Right lobe of liver (tissue), 6 donors: Measurements from ENCODE around the gene DIS3L2. TPM values are rescaled to one million over a fixed set of nuclear protein-coding genes. Genes with fewer than 3 reads are reported as not detected.

Experiments used
- ATAC-seq, 4 donors: fragments of 200-7000 bp; cut with Tn5 transposase; one replicate each; pipeline ENCODE4 v1.9.1; 2020; ENCODE audit warnings: mild to moderate bottlenecking in 4 of 4, moderate library complexity in 4 of 4
- DNase-seq, 3 donors: peaks; one replicate each; pipeline ENCODE4 v3.0.0-alpha.2; 2020
- H3K27ac ChIP-seq, 3 donors: fragments of 200-600 bp; one replicate each; pipeline ENCODE4 v1.8.0; 2022
- H3K27me3 ChIP-seq, 2 donors: fragments of 200-600 bp; one replicate each; pipeline ENCODE4 v1.8.0; 2022
- H3K36me3 ChIP-seq, 4 donors: fragments of 200-600 bp; sonication (generic) in 1 of 4; one replicate each; pipeline versions ENCODE4 v1.5.1 to v1.8.0; 2017 to 2022; ENCODE audit warnings: control low read depth in 1 of 4
- H3K4me1 ChIP-seq, 4 donors: fragments of 200-600 bp; sonication (generic) in 1 of 4; one replicate each; pipeline versions ENCODE4 v1.5.1 to v1.8.0; 2017 to 2022; ENCODE audit warnings: control low read depth in 1 of 4
- H3K4me3 ChIP-seq, 3 donors: fragments of 200-600 bp; one replicate each; pipeline ENCODE4 v1.8.0; 2022
- H3K9me3 ChIP-seq, 4 donors: fragments of 200-600 bp; sonication (generic) in 1 of 4; one replicate each; pipeline versions ENCODE4 v1.5.1 to v1.8.0; 2017 to 2022; ENCODE audit warnings: control low read depth in 1 of 4
- POLR2A ChIP-seq: fragments of 450-650 bp; IDR thresholded peaks from one replicate; pipeline ENCODE4 v1.6.1; 2017; ENCODE audit warnings: antibody characterized with exemption, mild to moderate bottlenecking
- WGBS: methylation state at CpG from one replicate; pipeline ENCODE4 v1.1.6; 2018; ENCODE audit warnings: low coverage, low lambda C conversion rate; ENCODE audit not compliant: insufficient coverage; ENCODE audit errors: missing lambda C conversion rate; 5-methylcytosine and 5-hydroxymethylcytosine counted together
- intact Hi-C, 2 donors: fragments of 100-400 bp; cut with DNase I; formaldehyde crosslinking; loops; one replicate each; pipeline versions ENCODE4 v1.11.2 to v1.14.1; 2022
- total RNA-seq, 6 experiments: library from RNA; depleted of rRNA in 2 of 6; stranded (reverse); fragments of >200 nt in 2 of 6; fragmentation: NEBNext Ultra II Directional in 3 of 6; extraction: Animal tissue kit (Norgen Biotek cat#: 25700) in 3 of 6; gene quantifications; one replicate each; pipeline versions ENCODE4 v1.1.0 to v1.2.4, GENCODE V29; 2016 to 2023
- TF ChIP-seq, protein P1 (sequence below), 4 donors: fragments of 200-600 bp in 3 of 4; fragments of 450-650 bp in 1 of 4; IDR thresholded peaks; one replicate each; pipeline versions ENCODE4 v1.5.1 to v1.8.0; 2016 to 2022; ENCODE audit warnings: antibody characterized with exemption in 4 of 4, mild to moderate bottlenecking in 2 of 4
- donor health status: DM: no; HTN: yes; CAD: no.
- donor health status: DM: no; HTN: no; CAD: no.
- donor health status: DM: no; HTN: no; CAD: no.
- donor health status: DM: no; HTN: yes; CAD: no.
- donor health status: DM: no; HTN: yes; CAD: no.

The DIS3L2 gene
- total RNA-seq, 6 experiments from 2014 or later: 8.1 to 22.3 (median 16.7) TPM

DNA sequence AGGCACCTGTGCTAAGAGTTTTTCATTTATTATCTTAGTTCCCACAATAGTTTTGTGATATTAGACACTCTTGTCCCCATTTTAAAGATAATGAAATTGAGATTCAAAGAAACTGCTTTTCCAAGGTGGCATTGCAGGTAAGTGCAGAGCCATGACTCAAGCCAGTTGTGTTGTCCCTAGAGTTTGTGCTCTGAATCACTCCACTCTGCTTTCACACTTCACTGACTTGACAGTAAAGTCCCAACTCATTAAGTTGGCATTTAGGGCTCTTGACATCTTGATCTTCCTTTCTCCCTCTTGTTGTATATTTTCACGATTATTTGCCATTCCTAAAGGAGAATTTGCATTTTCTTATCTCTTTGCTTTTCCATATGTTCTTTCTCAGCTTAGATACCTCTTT, 114.3 kb downstream of the DIS3L2 start:
- Histone ChIP-seq H3K27ac (no peak overlapping the region), H3K4me3 (no peak overlapping the region), H3K9me3 (no peaks in the 10 kb centered on the region), H3K27me3 (no peaks in the 10 kb centered on the region), H3K4me1 (peaks cover 0 to 23% (median 4%) of the 10 kb centered on the region in 4 donors), H3K36me3 (no peaks in the 10 kb centered on the region)
- 82% methylated on average over 1 of the region's 1 CpG for WGBS
- intact Hi-C loops: no loop called here
- ATAC-seq (no peak), DNase-seq (no peak)
- TF ChIP-seq, protein P1, sequence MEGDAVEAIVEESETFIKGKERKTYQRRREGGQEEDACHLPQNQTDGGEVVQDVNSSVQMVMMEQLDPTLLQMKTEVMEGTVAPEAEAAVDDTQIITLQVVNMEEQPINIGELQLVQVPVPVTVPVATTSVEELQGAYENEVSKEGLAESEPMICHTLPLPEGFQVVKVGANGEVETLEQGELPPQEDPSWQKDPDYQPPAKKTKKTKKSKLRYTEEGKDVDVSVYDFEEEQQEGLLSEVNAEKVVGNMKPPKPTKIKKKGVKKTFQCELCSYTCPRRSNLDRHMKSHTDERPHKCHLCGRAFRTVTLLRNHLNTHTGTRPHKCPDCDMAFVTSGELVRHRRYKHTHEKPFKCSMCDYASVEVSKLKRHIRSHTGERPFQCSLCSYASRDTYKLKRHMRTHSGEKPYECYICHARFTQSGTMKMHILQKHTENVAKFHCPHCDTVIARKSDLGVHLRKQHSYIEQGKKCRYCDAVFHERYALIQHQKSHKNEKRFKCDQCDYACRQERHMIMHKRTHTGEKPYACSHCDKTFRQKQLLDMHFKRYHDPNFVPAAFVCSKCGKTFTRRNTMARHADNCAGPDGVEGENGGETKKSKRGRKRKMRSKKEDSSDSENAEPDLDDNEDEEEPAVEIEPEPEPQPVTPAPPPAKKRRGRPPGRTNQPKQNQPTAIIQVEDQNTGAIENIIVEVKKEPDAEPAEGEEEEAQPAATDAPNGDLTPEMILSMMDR (IDR thresholded peaks at IDR 0.05): no peak
- no peak for TF ChIP-seq POLR2A

DNA sequence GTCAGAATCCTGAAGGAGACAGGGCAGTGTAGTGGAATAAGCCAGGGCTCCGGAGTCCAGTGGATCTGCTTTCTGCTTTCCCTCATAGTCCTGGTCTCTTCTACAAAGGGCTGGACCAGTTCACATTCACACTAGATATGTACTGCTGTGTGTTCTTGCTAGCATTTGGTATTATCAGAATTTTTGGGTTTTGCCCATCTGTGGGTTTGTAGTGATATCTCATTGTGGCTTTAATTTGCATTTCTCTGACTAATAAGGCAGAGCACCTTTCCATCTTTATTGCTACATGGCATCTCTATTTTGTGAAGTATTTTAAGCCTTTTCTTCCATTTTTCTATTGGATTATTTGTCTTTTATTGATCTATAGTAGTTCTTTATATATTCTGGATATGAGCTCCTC, 114.8 kb downstream of the DIS3L2 start:
- no peaks in the 10 kb centered on the region for H3K9me3 ChIP-seq
- DNase-seq (no peak), ATAC-seq (no peak)
- intact Hi-C loops: no loop called here
- no peaks in the 10 kb centered on the region for H3K27me3 ChIP-seq
- H3K4me1 ChIP-seq: peaks cover 0 to 23% (median 4%) of the 10 kb centered on the region in 4 donors
- TF ChIP-seq, protein P1 (IDR thresholded peaks at IDR 0.05): no peak
- TF ChIP-seq POLR2A: no peak
- no peak overlapping the region for H3K27ac ChIP-seq
- no peak overlapping the region for H3K4me3 ChIP-seq
- no peaks in the 10 kb centered on the region for H3K36me3 ChIP-seq
- 100% methylated on average over 1 of the region's 1 CpG for WGBS

DNA sequence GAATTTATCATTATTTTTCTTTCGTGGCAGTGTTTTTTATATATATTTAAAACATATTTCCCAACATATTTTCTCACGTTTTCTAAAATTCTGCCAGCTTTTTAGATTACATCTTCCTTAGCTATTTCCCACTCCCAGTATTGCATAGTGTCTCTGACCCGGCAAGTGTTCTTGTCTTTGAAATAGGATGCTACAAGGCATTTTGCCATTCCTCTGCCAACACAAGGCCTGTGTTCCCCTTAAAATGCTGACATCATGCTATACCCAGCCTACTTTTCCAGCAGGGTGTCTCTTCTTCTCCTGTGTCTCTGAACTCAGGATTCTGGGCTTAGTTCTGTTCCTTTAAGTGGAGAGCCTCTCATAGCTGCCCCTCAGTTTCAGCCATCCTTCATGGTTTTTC, 115.2 kb downstream of the DIS3L2 start:
- TF ChIP-seq, protein P1 (IDR thresholded peaks at IDR 0.05): no peak
- no peak for TF ChIP-seq POLR2A
- no peak overlapping the region for H3K27ac ChIP-seq
- intact Hi-C loops: no loop called here
- DNase-seq (no peak), ATAC-seq (no peak)
- no peak overlapping the region for H3K4me3 ChIP-seq
- H3K9me3 ChIP-seq: no peaks in the 10 kb centered on the region
- no peaks in the 10 kb centered on the region for H3K27me3 ChIP-seq
- WGBS: 89% methylated on average over 3 of the region's 3 CpGs
- H3K36me3 ChIP-seq: no peaks in the 10 kb centered on the region
- H3K4me1 ChIP-seq: peaks cover 0 to 23% (median 4%) of the 10 kb centered on the region in 4 donors

DNA sequence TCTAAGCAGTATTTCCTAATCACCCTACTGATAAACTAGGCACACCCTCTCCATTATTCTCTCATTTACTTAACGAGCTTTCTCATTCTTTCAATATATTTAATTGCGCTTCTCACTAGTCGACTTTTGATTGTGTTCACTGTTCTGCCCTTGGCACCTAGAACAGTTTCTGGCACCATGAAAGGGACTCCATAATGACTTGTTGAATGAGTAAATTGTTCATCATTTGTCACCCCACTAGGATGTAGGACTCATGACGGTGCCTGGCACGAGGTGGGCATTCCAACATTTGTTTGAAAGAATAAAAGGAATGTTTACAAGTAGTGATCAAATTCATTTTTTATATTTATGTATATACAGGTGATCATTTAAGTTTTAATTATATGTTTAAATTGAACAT, 123.7 kb downstream of the DIS3L2 start:
- WGBS: 75% methylated on average over 5 of the region's 5 CpGs
- no peak for TF ChIP-seq POLR2A
- TF ChIP-seq, protein P1 (IDR thresholded peaks at IDR 0.05): no peak
- H3K27me3 ChIP-seq: no peaks in the 10 kb centered on the region
- H3K9me3 ChIP-seq: no peaks in the 10 kb centered on the region
- H3K4me1 ChIP-seq: no peaks in the 10 kb centered on the region
- no peak overlapping the region for H3K4me3 ChIP-seq
- DNase-seq (no peak), ATAC-seq (no peak)
- H3K27ac ChIP-seq: no peak overlapping the region
- intact Hi-C loops: no loop called here
- no peaks in the 10 kb centered on the region for H3K36me3 ChIP-seq
